Measurements from ENCODE around the gene NSMCE1. TPM values are rescaled to one million over a fixed set of nuclear protein-coding genes. Genes with fewer than 3 reads are reported as not detected.

NSMCE1 gene
- total RNA-seq, 1 experiment from 2014 or later: 45.7 TPM

DNA sequence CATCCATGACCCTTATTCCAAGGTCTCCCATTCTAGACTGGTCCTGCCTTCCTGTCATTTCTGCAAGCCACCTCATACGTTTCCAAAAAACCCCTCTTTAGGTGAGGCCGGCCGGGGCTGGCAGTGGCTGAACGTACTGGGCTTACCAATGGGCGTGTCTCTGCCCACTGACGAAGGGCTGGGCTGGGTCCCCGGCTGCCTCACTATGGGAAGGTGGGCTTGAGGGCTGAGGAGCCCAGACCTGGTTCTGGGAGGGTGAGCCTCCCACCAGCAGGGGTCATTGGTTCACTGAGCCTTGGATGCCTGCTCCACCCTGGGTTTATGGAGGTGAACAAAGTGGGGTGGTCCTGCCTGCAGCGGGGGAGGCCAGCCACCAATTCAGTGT is 45.4 kb downstream of the NSMCE1 start:
- no peak for DNase-seq (ENCODE audit: low spot score)
- POLR2A ChIA-PET (ENCODE audit: low non-redundant PET): no interaction called here
- Histone ChIP-seq H3K27me3 (replicated peaks; ENCODE audit: insufficient read depth, low read depth, low read length, poor library complexity) (no peaks in the 10 kb centered on the region), H3K4me1 (ENCODE audit: insufficient read depth, low read length, poor library complexity, severe bottlenecking) (no peaks in the 10 kb centered on the region), H3K27ac (ENCODE audit: low read depth, low read length, poor library complexity, severe bottlenecking) (no peak overlapping the region), H3K36me3 (ENCODE audit: insufficient read depth, low read length, poor library complexity, severe bottlenecking) (no peaks in the 10 kb centered on the region), H3K4me3 (ENCODE audit: low read depth, low read length, poor library complexity, severe bottlenecking) (no peak overlapping the region), H3K9me3 (ENCODE audit: low read depth, low read length, poor library complexity, severe bottlenecking) (no peaks in the 10 kb centered on the region)
- no peak for TF ChIP-seq EZH2 (IDR thresholded peaks at IDR 0.05; ENCODE audit: borderline replicate concordance, low read depth, low read length, poor library complexity, severe bottlenecking)
- TF ChIP-seq, protein P1, sequence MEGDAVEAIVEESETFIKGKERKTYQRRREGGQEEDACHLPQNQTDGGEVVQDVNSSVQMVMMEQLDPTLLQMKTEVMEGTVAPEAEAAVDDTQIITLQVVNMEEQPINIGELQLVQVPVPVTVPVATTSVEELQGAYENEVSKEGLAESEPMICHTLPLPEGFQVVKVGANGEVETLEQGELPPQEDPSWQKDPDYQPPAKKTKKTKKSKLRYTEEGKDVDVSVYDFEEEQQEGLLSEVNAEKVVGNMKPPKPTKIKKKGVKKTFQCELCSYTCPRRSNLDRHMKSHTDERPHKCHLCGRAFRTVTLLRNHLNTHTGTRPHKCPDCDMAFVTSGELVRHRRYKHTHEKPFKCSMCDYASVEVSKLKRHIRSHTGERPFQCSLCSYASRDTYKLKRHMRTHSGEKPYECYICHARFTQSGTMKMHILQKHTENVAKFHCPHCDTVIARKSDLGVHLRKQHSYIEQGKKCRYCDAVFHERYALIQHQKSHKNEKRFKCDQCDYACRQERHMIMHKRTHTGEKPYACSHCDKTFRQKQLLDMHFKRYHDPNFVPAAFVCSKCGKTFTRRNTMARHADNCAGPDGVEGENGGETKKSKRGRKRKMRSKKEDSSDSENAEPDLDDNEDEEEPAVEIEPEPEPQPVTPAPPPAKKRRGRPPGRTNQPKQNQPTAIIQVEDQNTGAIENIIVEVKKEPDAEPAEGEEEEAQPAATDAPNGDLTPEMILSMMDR (conservative IDR thresholded peaks at IDR 0.05; ENCODE audit: low read depth, low read length): no peak
- CTCF ChIA-PET: no interaction called here
- BruUV-seq (replicated peaks): no TSS peak
- intact Hi-C loops (cut with micrococcal nuclease; ENCODE audit: unreplicated experiment): no loop called here

DNA sequence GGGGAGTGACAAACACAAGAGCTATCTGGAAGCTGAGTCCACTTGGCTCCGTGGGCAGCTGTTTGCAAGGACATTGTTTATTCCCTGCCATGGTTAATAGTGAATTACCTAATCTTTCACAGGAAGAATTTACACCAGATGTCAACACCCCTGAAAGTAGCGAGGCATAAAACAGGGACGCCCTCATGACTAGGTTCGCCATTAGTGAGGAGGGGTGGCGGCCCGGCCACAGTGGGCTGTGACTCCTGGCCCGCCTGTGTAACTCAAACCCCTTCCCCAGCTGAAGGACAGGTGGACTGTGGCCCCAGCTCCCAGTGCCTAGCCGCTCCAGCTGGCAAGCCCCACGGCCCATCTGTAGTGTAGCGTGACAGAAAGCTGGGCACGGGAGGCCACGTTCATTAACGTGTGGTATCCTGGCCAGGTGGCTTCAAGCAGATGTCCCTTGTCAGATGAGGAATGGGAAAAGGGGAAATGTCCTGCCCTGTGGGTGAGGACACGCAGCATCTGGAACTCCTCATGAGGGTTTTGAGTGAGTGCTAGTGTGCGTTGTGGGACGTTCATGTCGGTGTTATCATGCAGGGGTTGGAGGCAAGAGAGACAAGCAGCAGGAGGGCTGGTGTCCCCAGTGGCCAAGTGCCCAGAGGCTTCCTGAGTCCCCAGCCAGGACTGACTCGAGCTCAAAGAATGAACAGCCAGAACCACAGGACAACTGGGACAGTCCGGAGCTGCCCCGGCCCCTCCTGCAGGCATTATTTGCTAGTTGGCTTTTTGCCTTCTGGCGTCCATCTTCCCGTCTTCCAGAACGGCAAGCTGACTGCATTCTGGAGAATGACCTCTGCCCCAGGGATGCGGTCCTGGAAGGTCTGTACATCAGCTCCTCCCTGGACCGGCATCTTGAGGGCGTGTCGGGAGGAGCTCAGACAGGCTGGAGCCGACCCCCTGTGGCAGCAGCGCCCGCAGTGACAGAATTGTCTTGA is 46.0 kb downstream of the NSMCE1 start:
- BruUV-seq (replicated peaks): no TSS peak
- DNase-seq (ENCODE audit: low spot score): no peak
- Histone ChIP-seq H3K9me3 (ENCODE audit: low read depth, low read length, poor library complexity, severe bottlenecking) (no peaks in the 10 kb centered on the region), H3K4me3 (ENCODE audit: low read depth, low read length, poor library complexity, severe bottlenecking) (no peak overlapping the region), H3K27me3 (replicated peaks; ENCODE audit: insufficient read depth, low read depth, low read length, poor library complexity) (no peaks in the 10 kb centered on the region), H3K27ac (ENCODE audit: low read depth, low read length, poor library complexity, severe bottlenecking) (no peak overlapping the region), H3K4me1 (ENCODE audit: insufficient read depth, low read length, poor library complexity, severe bottlenecking) (no peaks in the 10 kb centered on the region), H3K36me3 (ENCODE audit: insufficient read depth, low read length, poor library complexity, severe bottlenecking) (no peaks in the 10 kb centered on the region)
- TF ChIP-seq, protein P1 (conservative IDR thresholded peaks at IDR 0.05; ENCODE audit: low read depth, low read length): no peak
- TF ChIP-seq EZH2 (IDR thresholded peaks at IDR 0.05; ENCODE audit: borderline replicate concordance, low read depth, low read length, poor library complexity, severe bottlenecking): no peak
- ChIA-PET POLR2A (ENCODE audit: low non-redundant PET) (no interaction called here), CTCF (no interaction called here)
- intact Hi-C loops (cut with micrococcal nuclease; ENCODE audit: unreplicated experiment): no loop called here

DNA sequence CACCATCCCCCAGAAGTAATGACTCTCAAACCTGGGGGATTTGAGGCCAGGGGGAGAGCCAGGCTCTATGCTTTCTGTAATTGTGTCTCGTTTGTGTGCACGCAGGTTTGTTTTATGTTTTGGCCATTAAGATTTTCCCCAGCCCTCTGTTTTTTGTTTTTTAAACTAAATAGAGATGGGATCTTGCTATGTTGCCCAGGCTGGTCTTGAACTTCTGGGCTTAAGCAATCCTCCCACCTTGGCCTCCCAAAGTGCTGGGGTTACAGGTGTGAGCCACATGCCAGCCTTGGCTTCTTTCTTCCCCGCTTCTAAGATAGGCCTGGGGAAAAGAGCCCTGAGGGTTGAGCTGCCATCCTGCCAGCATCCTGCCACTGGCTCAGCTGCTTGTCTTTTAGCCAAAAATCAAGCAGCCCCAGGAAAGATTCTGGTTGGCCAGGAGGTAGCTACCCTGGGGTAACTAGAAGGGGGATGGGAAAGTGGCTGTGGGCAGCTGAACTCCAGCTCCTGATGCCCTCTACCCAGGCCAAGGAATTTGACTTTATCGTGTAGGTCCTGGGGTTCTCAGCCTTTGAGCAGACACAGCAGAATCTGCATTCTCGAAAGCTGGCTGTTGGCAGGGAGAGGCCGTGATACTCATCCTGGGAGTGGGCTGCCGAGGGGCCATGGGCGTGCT is 46.9 kb downstream of the NSMCE1 start:
- H3K4me1 ChIP-seq (ENCODE audit: insufficient read depth, low read length, poor library complexity, severe bottlenecking): no peaks in the 10 kb centered on the region
- H3K27ac ChIP-seq (ENCODE audit: low read depth, low read length, poor library complexity, severe bottlenecking): no peak overlapping the region
- TF ChIP-seq EZH2 (IDR thresholded peaks at IDR 0.05; ENCODE audit: borderline replicate concordance, low read depth, low read length, poor library complexity, severe bottlenecking): no peak
- TF ChIP-seq, protein P1 (conservative IDR thresholded peaks at IDR 0.05; ENCODE audit: low read depth, low read length): no peak
- H3K9me3 ChIP-seq (ENCODE audit: low read depth, low read length, poor library complexity, severe bottlenecking): no peaks in the 10 kb centered on the region
- no peaks in the 10 kb centered on the region for H3K27me3 ChIP-seq (replicated peaks; ENCODE audit: insufficient read depth, low read depth, low read length, poor library complexity)
- ChIA-PET POLR2A (ENCODE audit: low non-redundant PET) (no interaction called here), CTCF (no interaction called here)
- no peaks in the 10 kb centered on the region for H3K36me3 ChIP-seq (ENCODE audit: insufficient read depth, low read length, poor library complexity, severe bottlenecking)
- intact Hi-C loops (cut with micrococcal nuclease; ENCODE audit: unreplicated experiment): no loop called here
- DNase-seq (ENCODE audit: low spot score): no peak
- no TSS peak for BruUV-seq (replicated peaks)
- H3K4me3 ChIP-seq (ENCODE audit: low read depth, low read length, poor library complexity, severe bottlenecking): no peak overlapping the region

All from A673 (cell line).